Caco-2 (cell line): ENCODE data around the gene GNG10. TPM values are rescaled to one million over a fixed set of nuclear protein-coding genes. Genes with fewer than 3 reads are reported as not detected.

Experiments used
- BruUV-seq: library from RNA; stranded (reverse); fragments of 400-500 nt; replicated peaks from 2 replicates; lab custom pipeline; 2021; lab: Mats Ljungman, UMichigan
- CTCF ChIA-PET: fragments of 300-600 bp; sonication (Branson Sonifier 250); formaldehyde crosslinking; loops from one replicate; lab custom pipeline; 2022; ENCODE audit warnings: antibody characterized with exemption; lab: Charles Lee
- POLR2A ChIA-PET: fragments of 300-600 bp; sonication (Branson Sonifier 250); formaldehyde crosslinking; loops from one replicate; lab custom pipeline; 2022; ENCODE audit warnings: antibody characterized with exemption; lab: Charles Lee
- DNase-seq, 2 experiments: peaks; one replicate each; pipeline versions ENCODE4 v3.0.0 to v3.0.0-alpha.2; 2020 to 2022
- H3K27me3 ChIP-seq: replicated peaks from 2 replicates; pipeline ENCODE4 v1.6.0; 2011; ENCODE audit warnings: low read length; ENCODE audit not compliant: control insufficient read depth, insufficient read depth
- H3K36me3 ChIP-seq: 2 replicates; pipeline ENCODE4 v1.5.1; 2011; ENCODE audit warnings: low read length; ENCODE audit not compliant: control insufficient read depth, insufficient read depth
- H3K4me1 ChIP-seq: fragments of 250-450 bp; sonication (Bioruptor Pico); 2 replicates; pipeline ENCODE4 v1.5.1; 2020; ENCODE audit warnings: mild to moderate bottlenecking
- H3K4me3 ChIP-seq: 2 replicates; pipeline ENCODE4 v1.5.1; 2011; ENCODE audit warnings: low read depth, mild to moderate bottlenecking, control low read depth, low read length
- H3K9me3 ChIP-seq: fragments of 250-450 bp; sonication (Bioruptor Pico); 2 replicates; pipeline ENCODE4 v1.5.1; 2020; ENCODE audit warnings: mild to moderate bottlenecking, moderate library complexity
- H3K27ac Mint-ChIP-seq: one replicate; pipeline ENCODE4 v1.8.0; 2022; ENCODE audit warnings: mixed read lengths; ENCODE audit not compliant: unreplicated experiment
- H3K27me3 Mint-ChIP-seq: one replicate; pipeline ENCODE4 v1.8.0; 2022; ENCODE audit warnings: mixed read lengths; ENCODE audit not compliant: insufficient read depth, unreplicated experiment
- H3K36me3 Mint-ChIP-seq: one replicate; pipeline ENCODE4 v1.8.0; 2022; ENCODE audit warnings: mild to moderate bottlenecking, mixed read lengths; ENCODE audit not compliant: insufficient read depth, unreplicated experiment
- H3K4me1 Mint-ChIP-seq: one replicate; pipeline ENCODE4 v1.8.0; 2022; ENCODE audit warnings: low read depth, mixed read lengths; ENCODE audit not compliant: unreplicated experiment
- H3K4me3 Mint-ChIP-seq: one replicate; pipeline ENCODE4 v1.8.0; 2022; ENCODE audit warnings: mild to moderate bottlenecking, moderate library complexity, mixed read lengths; ENCODE audit not compliant: unreplicated experiment
- H3K9me3 Mint-ChIP-seq: one replicate; pipeline ENCODE4 v1.8.0; 2022; ENCODE audit warnings: mixed read lengths; ENCODE audit not compliant: unreplicated experiment
- intact Hi-C: fragments of 100-400 bp; cut with micrococcal nuclease; formaldehyde crosslinking; loops from one replicate; pipeline ENCODE4 v1.10.0; 2022; ENCODE audit not compliant: unreplicated experiment
- total RNA-seq: library from RNA; stranded (reverse); gene quantifications from 2 replicates; pipeline ENCODE4 v1.2.3, GENCODE V29; 2022
- TF ChIP-seq, protein P1 (sequence below), 2 experiments: fragments of 200-600 bp in 1 of 2; IDR thresholded peaks; 1 replicate in 1 of 2; 2 replicates in 1 of 2; pipeline versions ENCODE4 v1.5.1 to v1.8.0; 2011 to 2022; ENCODE audit warnings: antibody characterized with exemption in 1 of 2, control low read depth in 1 of 2, inconsistent platforms in 1 of 2, low read depth in 1 of 2, low read length in 1 of 2, mild to moderate bottlenecking in 1 of 2, moderate library complexity in 1 of 2; ENCODE audit not compliant: insufficient read depth in 1 of 2, severe bottlenecking in 1 of 2, unreplicated experiment in 1 of 2

GNG10 gene
- total RNA-seq, 1 experiment from 2014 or later = 54.0 TPM

DNA sequence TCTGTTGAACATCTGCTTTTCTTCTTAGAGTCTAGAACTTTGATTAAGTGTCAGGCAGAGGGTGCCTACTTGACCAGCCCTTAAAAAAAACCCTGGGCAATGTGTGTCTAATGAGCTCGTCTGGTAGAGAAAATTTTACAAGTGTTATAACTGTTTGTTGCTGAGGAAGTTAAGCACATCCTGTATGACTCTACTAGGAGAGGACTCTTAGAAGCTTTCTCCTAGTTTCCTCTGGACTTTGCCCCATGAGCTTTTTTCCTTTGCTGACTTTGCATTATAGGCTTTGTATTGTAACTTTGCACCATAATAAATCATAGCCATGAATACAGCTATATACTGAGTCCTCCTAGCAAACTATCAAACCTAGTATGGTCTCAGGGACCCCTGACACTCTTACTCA, 39.4 kb downstream of the GNG10 start:
- Histone ChIP-seq H3K4me1 (peaks cover 4% of the 10 kb centered on the region), H3K27me3 (no peaks in the 10 kb centered on the region), H3K9me3 (0 out of 2 replicates have a peak, but pooled peaks cover 3% of the 10 kb centered on the region), H3K36me3 (no peaks in the 10 kb centered on the region), H3K4me3 (no peak overlapping the region)
- H3K4me3 Mint-ChIP-seq = no peak overlapping the region
- CTCF ChIA-PET = no interaction called here
- H3K9me3 Mint-ChIP-seq = peaks cover 20% of the 10 kb centered on the region
- intact Hi-C loops = no loop called here
- DNase-seq = no peak
- H3K36me3 Mint-ChIP-seq = no peaks in the 10 kb centered on the region
- no TSS peak for BruUV-seq
- H3K27ac Mint-ChIP-seq = no peak overlapping the region
- TF ChIP-seq, protein P1, sequence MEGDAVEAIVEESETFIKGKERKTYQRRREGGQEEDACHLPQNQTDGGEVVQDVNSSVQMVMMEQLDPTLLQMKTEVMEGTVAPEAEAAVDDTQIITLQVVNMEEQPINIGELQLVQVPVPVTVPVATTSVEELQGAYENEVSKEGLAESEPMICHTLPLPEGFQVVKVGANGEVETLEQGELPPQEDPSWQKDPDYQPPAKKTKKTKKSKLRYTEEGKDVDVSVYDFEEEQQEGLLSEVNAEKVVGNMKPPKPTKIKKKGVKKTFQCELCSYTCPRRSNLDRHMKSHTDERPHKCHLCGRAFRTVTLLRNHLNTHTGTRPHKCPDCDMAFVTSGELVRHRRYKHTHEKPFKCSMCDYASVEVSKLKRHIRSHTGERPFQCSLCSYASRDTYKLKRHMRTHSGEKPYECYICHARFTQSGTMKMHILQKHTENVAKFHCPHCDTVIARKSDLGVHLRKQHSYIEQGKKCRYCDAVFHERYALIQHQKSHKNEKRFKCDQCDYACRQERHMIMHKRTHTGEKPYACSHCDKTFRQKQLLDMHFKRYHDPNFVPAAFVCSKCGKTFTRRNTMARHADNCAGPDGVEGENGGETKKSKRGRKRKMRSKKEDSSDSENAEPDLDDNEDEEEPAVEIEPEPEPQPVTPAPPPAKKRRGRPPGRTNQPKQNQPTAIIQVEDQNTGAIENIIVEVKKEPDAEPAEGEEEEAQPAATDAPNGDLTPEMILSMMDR (IDR thresholded peaks at IDR 0.05; ENCODE audit: insufficient read depth in 1 of 2, low read depth in 1 of 2, low read length in 1 of 2, severe bottlenecking in 1 of 2, unreplicated experiment in 1 of 2) = no peak
- no peaks in the 10 kb centered on the region for H3K4me1 Mint-ChIP-seq
- POLR2A ChIA-PET = no interaction called here
- no peaks in the 10 kb centered on the region for H3K27me3 Mint-ChIP-seq

DNA sequence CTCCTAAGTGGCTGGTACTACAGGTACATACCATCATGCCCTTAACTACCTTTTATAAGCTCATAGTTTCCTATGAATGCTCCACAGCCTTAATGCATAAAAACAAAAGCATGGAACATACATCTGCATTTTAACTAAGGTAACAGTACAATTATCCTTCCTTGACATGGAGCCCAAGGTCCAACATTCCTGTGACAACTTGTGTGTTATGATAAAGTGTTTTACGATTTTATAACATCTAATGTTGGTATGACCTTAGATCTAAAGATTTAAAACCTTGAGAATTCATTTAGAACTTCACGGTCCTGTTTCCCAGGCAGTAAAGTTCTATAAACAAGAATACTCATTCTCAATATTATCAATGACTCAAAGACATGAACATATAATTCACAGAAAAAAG, 43.1 kb downstream of the GNG10 start:
- Histone ChIP-seq H3K9me3 (no peaks in the 10 kb centered on the region), H3K27me3 (no peaks in the 10 kb centered on the region), H3K4me1 (peaks cover 4% of the 10 kb centered on the region), H3K4me3 (no peak overlapping the region), H3K36me3 (no peaks in the 10 kb centered on the region)
- no TSS peak for BruUV-seq
- CTCF ChIA-PET = interaction anchor here (0.7 kb wide), 1 partner anchor 114 kb away, joined by 3 read pairs; no protein-coding TSS in a partner anchor
- POLR2A ChIA-PET = no interaction called here
- Mint-ChIP-seq H3K27ac (no peak overlapping the region), H3K36me3 (no peaks in the 10 kb centered on the region), H3K9me3 (peaks cover 9% of the 10 kb centered on the region), H3K4me3 (no peak overlapping the region), H3K27me3 (no peaks in the 10 kb centered on the region), H3K4me1 (no peaks in the 10 kb centered on the region)
- no peak for DNase-seq
- intact Hi-C loops = no loop called here
- TF ChIP-seq, protein P1 (IDR thresholded peaks at IDR 0.05; ENCODE audit: insufficient read depth in 1 of 2, low read depth in 1 of 2, low read length in 1 of 2, severe bottlenecking in 1 of 2, unreplicated experiment in 1 of 2) = no peak

DNA sequence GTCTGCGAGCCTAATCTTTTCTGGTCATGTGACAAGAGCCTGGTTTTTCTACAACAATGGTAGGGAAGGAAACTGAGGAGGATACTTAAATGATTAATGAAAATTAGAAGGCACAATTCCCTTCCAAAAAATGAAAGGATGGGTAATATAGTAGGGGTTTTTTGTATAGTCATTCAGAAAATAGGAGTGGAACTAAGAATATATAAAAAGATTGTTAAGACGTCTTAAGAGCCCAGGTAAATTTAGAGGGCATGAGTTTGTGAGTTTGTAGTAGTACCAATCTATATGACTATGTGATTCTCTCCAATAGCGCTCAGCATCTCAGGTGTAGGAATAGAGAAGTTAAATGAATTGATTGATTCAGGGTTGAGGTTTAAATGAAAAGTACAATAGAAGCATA, 50.1 kb downstream of the GNG10 start:
- Mint-ChIP-seq H3K9me3 (no peaks in the 10 kb centered on the region), H3K27me3 (no peaks in the 10 kb centered on the region), H3K36me3 (no peaks in the 10 kb centered on the region), H3K4me1 (no peaks in the 10 kb centered on the region), H3K27ac (no peak overlapping the region), H3K4me3 (no peak overlapping the region)
- Histone ChIP-seq H3K9me3 (no peaks in the 10 kb centered on the region), H3K4me3 (no peak overlapping the region), H3K27me3 (no peaks in the 10 kb centered on the region), H3K4me1 (no peaks in the 10 kb centered on the region), H3K36me3 (no peaks in the 10 kb centered on the region)
- ChIA-PET CTCF (no interaction called here), POLR2A (no interaction called here)
- intact Hi-C loops = no loop called here
- no peak for DNase-seq
- TF ChIP-seq, protein P1 (IDR thresholded peaks at IDR 0.05; ENCODE audit: insufficient read depth in 1 of 2, low read depth in 1 of 2, low read length in 1 of 2, severe bottlenecking in 1 of 2, unreplicated experiment in 1 of 2) = no peak
- no TSS peak for BruUV-seq
